Kidney (tissue), 22 donors: Measurements from ENCODE around the gene POM121L12. TPM values are rescaled to one million over a fixed set of nuclear protein-coding genes. Genes with fewer than 3 reads are reported as not detected.

Source experiments
- DNase-seq, 5 donors: peaks; one replicate each; pipeline ENCODE4 v3.0.0-alpha.2; 2013 to 2020
- FAIRE-seq: peaks from 2 replicates; lab custom pipeline; 2012; peaks lifted over from hg19 to GRCh38; lab: Jason Lieb, UNC
- H3K27ac ChIP-seq, 2 donors: one replicate each; pipeline ENCODE4 v1.7.0; 2013; ENCODE audit warnings: low read depth in 2 of 2, low read length in 2 of 2, inconsistent platforms in 1 of 2
- H3K27me3 ChIP-seq: one replicate; pipeline ENCODE4 v1.7.1; 2013; ENCODE audit warnings: low read length, inconsistent platforms; ENCODE audit not compliant: control insufficient read depth, insufficient read depth
- H3K36me3 ChIP-seq, 3 donors: one replicate each; pipeline versions ENCODE4 v1.7.0 to v1.7.1; 2013; ENCODE audit warnings: low read length in 3 of 3, control low read depth in 1 of 3, inconsistent platforms in 1 of 3; ENCODE audit not compliant: insufficient read depth in 3 of 3, control insufficient read depth in 2 of 3
- H3K4me1 ChIP-seq, 3 donors: one replicate each; pipeline versions ENCODE4 v1.7.0 to v1.7.1; 2013; ENCODE audit warnings: low read length in 3 of 3, inconsistent platforms in 1 of 3, low read depth in 1 of 3; ENCODE audit not compliant: control insufficient read depth in 2 of 3, insufficient read depth in 2 of 3
- H3K4me3 ChIP-seq, 3 donors: one replicate each; pipeline versions ENCODE4 v1.7.0 to v1.8.1; 2013; ENCODE audit warnings: low read length in 3 of 3, control low read depth in 1 of 3, inconsistent platforms in 1 of 3
- H3K9ac ChIP-seq, 3 donors: one replicate each; pipeline versions ENCODE4 v1.7.0 to v1.7.1; 2013; ENCODE audit warnings: low read length in 3 of 3, control low read depth in 1 of 3, inconsistent platforms in 1 of 3
- H3K9me3 ChIP-seq, 3 donors: one replicate each; pipeline versions ENCODE4 v1.7.0 to v1.7.1; 2013; ENCODE audit warnings: low read length in 3 of 3, control low read depth in 1 of 3, inconsistent platforms in 1 of 3; ENCODE audit not compliant: control insufficient read depth in 2 of 3, insufficient read depth in 1 of 3
- intact Hi-C: fragments of 100-400 bp; cut with DNase I; formaldehyde crosslinking; loops from one replicate; pipeline ENCODE4 v1.11.1; 2022
- long read RNA-seq, 10 donors: library from polyadenylated mRNA in 1 of 10; unstranded in 1 of 10; transcript quantifications; one replicate each; pipeline ENCODE4 v2.0.0 and lab custom pipeline, GENCODE V29; 2021 to 2026
- polyA plus RNA-seq: library from polyadenylated mRNA; stranded (reverse); fragments of 350-450 nt; fragmentation: Illumina TruSeq; extraction: RNeasy Lipid Tissue Mini Kit (QIAGEN cat#74804); gene quantifications from one replicate; pipeline ENCODE4 v1.2.3, GENCODE V29; 2014; ENCODE audit warnings: low read depth, low replicate concordance; ENCODE audit not compliant: insufficient read depth
- total RNA-seq: library from RNA; stranded (reverse); fragmentation: NEBNext Ultra II Directional; extraction: Animal tissue kit (Norgen Biotek cat#: 25700); gene quantifications from one replicate; pipeline ENCODE4 v1.2.1, GENCODE V29; 2021
- TF ChIP-seq, protein P1 (sequence below): IDR thresholded peaks from 3 replicates; pipeline ENCODE4 v1.5.1; 2012; ENCODE audit warnings: mild to moderate bottlenecking, moderate library complexity, borderline replicate concordance; ENCODE audit not compliant: insufficient read depth; ENCODE audit errors: extremely low read depth
- donor health status: control.
- donor health status: control.
- donor health status: control.
- donor health status: control.
- donor health status: control.
- donor health status: DM: yes; HTN: yes; CAD: no.
- donor health status: Normal renal cell carcinoma (clear cell type).

POM121L12 gene
- total RNA-seq (not detected), polyA plus RNA-seq (not detected)
- long read RNA-seq, donor 1: 0 reads
- long read RNA-seq, donor 2: 0 reads
- long read RNA-seq, donor 3: 0 reads
- long read RNA-seq, donor 4: 0 reads
- long read RNA-seq, donor 5: 0 reads
- long read RNA-seq, donor 6: 0 reads
- long read RNA-seq, donor 7: 0 reads
- long read RNA-seq, donor 8: 0 reads
- long read RNA-seq, donor 9: 0 reads
- long read RNA-seq, donor 10: 0 reads

GRCh38 chr7:53035499-53036412, at the start of gene POM121L12:
TSS of gene POM121L12 (plus strand) at chr7:53035633. CDS start at chr7:53035672, 39 bp downstream.
- FAIRE-seq: no peak
- H3K9me3 ChIP-seq: no peaks in the 10 kb centered on the region
- intact Hi-C loops: no loop called here
- peak in 1 of 5 donors; percentile 70 for DNase-seq
- H3K4me3 ChIP-seq: no peak within 1 kb of the TSS
- H3K27me3 ChIP-seq: no peaks in the 10 kb centered on the region
- no peak within 1 kb of the TSS for H3K9ac ChIP-seq
- H3K4me1 ChIP-seq: no peaks in the 10 kb centered on the region
- H3K36me3 ChIP-seq: no peaks in the 10 kb centered on the region
- no peak within 1 kb of the TSS for H3K27ac ChIP-seq
- TF ChIP-seq, protein P1, sequence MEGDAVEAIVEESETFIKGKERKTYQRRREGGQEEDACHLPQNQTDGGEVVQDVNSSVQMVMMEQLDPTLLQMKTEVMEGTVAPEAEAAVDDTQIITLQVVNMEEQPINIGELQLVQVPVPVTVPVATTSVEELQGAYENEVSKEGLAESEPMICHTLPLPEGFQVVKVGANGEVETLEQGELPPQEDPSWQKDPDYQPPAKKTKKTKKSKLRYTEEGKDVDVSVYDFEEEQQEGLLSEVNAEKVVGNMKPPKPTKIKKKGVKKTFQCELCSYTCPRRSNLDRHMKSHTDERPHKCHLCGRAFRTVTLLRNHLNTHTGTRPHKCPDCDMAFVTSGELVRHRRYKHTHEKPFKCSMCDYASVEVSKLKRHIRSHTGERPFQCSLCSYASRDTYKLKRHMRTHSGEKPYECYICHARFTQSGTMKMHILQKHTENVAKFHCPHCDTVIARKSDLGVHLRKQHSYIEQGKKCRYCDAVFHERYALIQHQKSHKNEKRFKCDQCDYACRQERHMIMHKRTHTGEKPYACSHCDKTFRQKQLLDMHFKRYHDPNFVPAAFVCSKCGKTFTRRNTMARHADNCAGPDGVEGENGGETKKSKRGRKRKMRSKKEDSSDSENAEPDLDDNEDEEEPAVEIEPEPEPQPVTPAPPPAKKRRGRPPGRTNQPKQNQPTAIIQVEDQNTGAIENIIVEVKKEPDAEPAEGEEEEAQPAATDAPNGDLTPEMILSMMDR: no peak

GRCh38 chr7:52992001-52992400, 43.4 kb upstream of the POM121L12 start:
- Histone ChIP-seq H3K9ac (no peak overlapping the region), H3K9me3 (peaks cover 0 to 2% (median 0%) of the 10 kb centered on the region in 3 donors), H3K36me3 (no peaks in the 10 kb centered on the region), H3K27ac (no peak overlapping the region), H3K4me1 (no peaks in the 10 kb centered on the region), H3K27me3 (no peaks in the 10 kb centered on the region), H3K4me3 (no peak overlapping the region)
- TF ChIP-seq, protein P1: no peak
- intact Hi-C loops: no loop called here
- DNase-seq (no peak), FAIRE-seq (no peak)

DNA sequence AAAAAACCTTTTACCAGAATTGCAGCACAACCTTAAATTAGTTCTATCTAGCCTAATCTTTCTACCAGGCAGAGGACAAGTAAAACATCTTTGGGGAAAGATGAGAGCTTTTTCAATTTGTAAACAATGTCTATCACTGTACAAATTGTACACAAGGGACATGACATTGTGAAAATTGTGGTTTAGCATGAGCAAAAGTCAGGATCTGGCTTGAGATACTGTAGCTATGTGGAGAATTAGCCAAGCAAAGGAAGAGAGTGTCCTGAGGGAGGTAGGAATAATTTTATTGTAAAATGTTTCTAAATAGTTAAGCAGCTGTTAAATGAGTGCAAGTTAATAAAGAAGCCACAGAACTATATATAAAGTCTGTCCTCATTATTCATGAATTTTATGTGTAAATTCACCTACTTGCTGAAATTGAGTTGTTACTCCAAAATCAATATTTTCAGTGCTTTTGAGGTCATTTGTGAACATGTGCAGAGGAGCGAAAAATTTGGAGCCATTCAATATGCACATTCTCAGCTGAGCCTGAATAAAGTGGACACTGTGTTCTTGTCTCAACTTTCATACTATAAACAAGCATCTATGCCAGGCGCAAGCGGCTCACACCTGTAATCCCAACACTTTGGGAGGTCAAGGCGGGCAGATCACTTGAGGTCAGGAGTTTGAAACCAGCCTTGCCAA, 42.8 kb upstream of the POM121L12 start:
- DNase-seq (no peak), FAIRE-seq (no peak)
- H3K27ac ChIP-seq: no peak overlapping the region
- no peaks in the 10 kb centered on the region for H3K27me3 ChIP-seq
- TF ChIP-seq, protein P1: no peak
- no peaks in the 10 kb centered on the region for H3K36me3 ChIP-seq
- no peaks in the 10 kb centered on the region for H3K4me1 ChIP-seq
- H3K9me3 ChIP-seq: no peaks in the 10 kb centered on the region
- no peak overlapping the region for H3K9ac ChIP-seq
- intact Hi-C loops: no loop called here
- no peak overlapping the region for H3K4me3 ChIP-seq
